ENCODE results near the gene ZNF526.
"Not testable (repeated sequence)": the region's sequence is repeated elsewhere in the genome, so short reads cannot be mapped to it uniquely, and the experiment has no call there.

ZNF526 gene

DNA sequence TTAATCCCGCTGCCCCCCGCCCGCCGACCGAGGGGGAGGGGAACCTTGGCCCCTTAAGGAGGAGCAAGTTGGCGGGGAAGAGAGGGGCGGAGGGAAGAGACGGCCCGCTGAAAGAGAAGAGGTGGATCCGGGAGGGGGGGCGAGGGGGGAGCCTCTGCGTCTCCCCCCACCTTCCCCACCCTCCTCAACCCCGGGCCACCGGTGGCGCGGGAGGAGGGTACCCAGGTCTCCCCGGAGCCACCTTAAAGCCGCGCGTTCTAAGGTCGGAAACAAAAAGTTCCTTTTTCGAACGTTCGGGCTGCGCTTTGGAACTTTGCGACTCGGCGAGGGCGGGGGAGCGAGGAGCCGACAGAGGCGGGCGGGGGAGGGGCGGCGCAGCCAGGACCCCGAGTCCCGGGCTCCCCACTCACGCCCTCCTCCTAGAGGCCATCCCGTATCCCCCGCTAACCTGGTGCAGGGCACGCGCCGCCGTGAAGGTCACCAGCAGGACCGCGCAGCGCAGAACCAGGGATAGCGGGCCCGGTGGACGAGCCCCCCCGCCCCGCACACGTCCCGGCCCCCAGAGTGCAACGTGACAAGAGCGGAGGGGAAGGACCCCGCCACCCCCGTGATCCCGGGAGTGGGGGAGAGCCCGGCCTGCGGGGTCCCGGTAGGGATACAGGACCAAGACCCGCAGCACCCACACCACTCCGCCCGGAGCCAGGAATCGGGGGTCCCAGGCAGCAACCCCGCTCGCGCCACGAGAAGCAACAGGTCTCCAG lies 34.2 kb downstream of the ZNF526 start:
- TF ChIP-seq, protein P1, sequence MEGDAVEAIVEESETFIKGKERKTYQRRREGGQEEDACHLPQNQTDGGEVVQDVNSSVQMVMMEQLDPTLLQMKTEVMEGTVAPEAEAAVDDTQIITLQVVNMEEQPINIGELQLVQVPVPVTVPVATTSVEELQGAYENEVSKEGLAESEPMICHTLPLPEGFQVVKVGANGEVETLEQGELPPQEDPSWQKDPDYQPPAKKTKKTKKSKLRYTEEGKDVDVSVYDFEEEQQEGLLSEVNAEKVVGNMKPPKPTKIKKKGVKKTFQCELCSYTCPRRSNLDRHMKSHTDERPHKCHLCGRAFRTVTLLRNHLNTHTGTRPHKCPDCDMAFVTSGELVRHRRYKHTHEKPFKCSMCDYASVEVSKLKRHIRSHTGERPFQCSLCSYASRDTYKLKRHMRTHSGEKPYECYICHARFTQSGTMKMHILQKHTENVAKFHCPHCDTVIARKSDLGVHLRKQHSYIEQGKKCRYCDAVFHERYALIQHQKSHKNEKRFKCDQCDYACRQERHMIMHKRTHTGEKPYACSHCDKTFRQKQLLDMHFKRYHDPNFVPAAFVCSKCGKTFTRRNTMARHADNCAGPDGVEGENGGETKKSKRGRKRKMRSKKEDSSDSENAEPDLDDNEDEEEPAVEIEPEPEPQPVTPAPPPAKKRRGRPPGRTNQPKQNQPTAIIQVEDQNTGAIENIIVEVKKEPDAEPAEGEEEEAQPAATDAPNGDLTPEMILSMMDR (IDR thresholded peaks at IDR 0.05; ENCODE audit: insufficient read depth, low read depth, low read length, missing control alignments), result no peak
- peak overlapping the region; percentile 94 for H3K4me3 ChIP-seq (ENCODE audit: low read length)
- peak; percentile 52 for DNase-seq (ENCODE audit: low read depth)

DNA sequence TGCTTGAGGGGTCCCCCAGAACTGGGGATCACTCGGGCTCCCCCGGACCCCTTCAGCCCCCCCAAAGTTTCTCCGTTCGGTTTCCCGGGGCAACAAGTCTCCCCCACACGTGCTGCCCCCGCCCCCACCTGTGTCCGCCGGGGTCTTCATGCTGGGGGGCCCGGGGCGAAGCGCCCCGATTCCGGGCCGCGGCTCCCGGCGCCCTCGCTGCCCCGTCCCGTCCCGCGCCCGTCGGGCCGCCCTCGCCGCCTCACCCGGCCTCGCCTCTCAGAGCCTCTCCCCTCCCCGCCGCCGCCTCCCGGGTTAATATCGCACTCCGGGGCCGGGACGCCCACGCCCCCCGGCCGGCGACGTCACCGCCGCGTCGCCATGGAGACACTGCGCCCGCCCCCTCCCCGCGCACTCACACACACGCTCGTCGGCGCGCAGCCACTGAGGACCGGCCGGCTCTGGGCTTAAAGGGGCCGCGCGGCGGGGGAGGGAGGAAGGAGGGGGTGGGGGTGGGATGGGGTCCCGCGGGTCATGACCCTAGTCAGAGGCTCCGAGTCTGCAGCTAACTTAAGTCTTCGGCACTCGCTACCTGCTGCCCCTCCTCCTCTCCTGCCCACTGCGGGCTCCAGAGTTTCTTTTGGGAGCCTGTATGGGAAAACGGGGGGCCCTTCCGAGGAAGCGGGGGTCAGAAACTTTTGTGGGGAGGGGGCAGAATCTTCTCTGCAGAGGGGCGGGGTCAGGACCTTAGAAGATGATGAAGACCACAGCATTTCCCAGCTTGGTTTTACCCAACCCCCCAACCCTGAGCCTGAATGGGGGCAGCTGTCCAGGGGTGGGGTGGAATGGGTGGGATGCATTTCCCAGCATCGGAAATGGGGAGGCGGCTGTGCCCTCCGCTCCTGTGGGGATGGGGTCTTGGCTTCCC lies 35.0 kb downstream of the ZNF526 start, which contains the start of gene ERF:
ERF (minus strand) TSS at position 279 of the 916 bp plus-strand sequence; CDS start at position 150, 129 bp downstream.
- DNase-seq (ENCODE audit: low read depth), result peak; percentile 95
- TF ChIP-seq, protein P1 (IDR thresholded peaks at IDR 0.05; ENCODE audit: insufficient read depth, low read depth, low read length, missing control alignments), result no peak
- peak within 1 kb of the TSS; percentile 94 for H3K4me3 ChIP-seq (ENCODE audit: low read length)

DNA sequence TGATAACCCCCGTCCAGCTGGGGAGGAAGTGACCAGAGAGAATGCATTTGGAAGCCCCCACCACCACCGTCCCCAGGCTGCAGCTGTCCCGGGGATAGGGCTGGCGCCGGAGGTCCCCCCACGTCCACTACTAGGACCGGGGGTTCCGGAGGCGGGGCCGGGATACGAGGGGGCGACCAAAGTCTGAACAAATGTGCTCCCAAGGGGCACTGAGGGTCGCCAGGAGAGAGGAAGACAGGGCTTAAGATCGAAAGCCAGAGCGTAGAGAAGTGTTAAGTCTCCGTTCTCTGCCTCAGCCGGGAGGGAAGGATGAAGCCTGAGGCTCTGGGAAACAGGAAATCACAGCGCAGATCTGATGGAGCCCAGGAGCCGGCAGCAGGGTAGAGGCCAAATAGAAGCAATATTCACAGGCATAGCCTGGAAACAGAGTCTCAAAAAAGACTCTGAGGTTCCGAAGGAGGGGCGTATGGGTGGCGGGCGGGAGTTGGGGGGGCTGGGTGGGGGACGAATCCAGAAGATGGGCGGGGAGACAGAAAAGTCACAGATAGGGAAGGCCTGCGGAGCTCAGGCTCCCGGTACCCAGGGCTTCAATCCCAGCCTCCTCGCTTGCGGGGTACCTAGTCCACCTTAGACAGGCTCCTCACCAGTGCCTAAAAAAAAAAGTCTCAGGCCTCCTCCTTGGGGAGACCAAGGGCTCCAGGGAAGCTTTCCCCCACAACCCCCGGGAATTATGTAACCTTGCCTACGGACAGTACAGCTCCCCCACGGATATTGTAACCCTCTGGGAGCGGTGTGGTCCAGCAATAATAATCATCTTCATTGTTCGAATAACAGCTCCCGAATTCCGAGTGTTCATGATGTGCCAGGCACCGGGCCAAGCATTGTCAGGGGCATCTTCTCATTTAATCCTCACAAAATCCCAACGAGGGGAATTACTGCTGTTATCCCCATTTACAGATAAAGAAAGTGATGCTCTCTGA lies 35.9 kb downstream of the ZNF526 start:
- TF ChIP-seq, protein P1 (IDR thresholded peaks at IDR 0.05; ENCODE audit: insufficient read depth, low read depth, low read length, missing control alignments), result no peak
- DNase-seq (ENCODE audit: low read depth), result peak; percentile 60
- H3K4me3 ChIP-seq (ENCODE audit: low read length), result peak overlapping the region; percentile 56

DNA sequence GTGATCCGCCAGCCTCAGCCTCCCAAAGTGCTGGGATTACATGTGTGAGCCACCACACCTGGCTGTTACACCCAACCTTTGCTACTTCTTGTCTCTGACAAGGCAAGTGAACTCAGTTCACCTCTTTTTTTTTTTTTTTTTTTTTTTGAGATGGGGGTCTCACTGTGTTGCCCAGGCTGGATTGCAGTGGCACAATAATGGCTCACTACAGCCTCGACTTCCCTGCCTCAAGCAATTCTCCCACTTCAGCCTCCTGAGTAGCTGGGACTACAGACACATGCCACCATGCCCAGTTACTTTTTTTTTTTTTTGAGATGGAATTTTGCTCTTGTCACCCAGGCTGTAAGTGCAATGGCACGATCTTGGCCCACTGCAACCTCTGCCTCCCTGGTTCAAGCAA lies 37.7 kb downstream of the ZNF526 start:
- DNase-seq (ENCODE audit: low read depth); H3K4me3 ChIP-seq (ENCODE audit: low read length): not testable (repeated sequence)

DNA sequence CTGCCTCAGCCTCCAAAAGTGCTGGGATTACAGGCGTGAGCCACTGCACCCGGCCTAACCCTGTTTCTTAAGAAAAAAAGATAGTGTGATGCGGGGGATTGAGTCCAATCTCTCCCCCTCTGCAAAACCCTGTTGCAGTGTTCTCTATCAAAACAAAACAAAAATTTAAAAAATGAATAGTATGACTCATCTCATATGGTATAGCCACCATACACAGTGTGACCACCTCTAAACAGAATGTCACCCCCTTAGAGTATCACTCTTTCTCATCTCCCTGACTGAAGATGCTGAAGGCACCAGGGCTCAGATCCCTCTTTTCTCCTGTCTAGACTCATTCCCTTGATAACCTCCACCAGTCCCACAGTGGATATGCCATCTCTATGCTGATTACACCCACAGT lies 41.7 kb downstream of the ZNF526 start:
- TF ChIP-seq, protein P1 (IDR thresholded peaks at IDR 0.05; ENCODE audit: insufficient read depth, low read depth, low read length, missing control alignments), result no peak
- no peak overlapping the region for H3K4me3 ChIP-seq (ENCODE audit: low read length)
- no peak for DNase-seq (ENCODE audit: low read depth)

DNA sequence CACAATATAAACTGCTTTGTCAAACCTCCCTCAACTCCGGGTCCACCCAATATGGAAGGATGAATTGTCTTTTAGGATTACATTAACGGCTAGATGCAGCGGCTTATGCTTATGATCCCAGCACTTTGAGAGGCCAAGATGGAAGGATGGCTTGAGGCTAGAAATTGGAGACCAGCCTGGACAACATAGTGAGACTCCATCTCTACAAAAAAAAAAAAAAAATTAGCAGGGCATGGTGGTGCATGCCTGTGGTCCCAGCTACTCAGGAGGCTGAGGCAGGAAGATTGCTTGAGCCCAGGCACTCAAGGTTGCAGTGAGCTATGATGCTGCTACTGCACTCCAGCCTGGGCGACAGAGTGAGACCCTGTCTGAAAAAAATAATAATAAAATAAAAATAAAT lies 46.0 kb downstream of the ZNF526 start:
- not testable (repeated sequence) for DNase-seq (ENCODE audit: low read depth); H3K4me3 ChIP-seq (ENCODE audit: low read length)

DNA sequence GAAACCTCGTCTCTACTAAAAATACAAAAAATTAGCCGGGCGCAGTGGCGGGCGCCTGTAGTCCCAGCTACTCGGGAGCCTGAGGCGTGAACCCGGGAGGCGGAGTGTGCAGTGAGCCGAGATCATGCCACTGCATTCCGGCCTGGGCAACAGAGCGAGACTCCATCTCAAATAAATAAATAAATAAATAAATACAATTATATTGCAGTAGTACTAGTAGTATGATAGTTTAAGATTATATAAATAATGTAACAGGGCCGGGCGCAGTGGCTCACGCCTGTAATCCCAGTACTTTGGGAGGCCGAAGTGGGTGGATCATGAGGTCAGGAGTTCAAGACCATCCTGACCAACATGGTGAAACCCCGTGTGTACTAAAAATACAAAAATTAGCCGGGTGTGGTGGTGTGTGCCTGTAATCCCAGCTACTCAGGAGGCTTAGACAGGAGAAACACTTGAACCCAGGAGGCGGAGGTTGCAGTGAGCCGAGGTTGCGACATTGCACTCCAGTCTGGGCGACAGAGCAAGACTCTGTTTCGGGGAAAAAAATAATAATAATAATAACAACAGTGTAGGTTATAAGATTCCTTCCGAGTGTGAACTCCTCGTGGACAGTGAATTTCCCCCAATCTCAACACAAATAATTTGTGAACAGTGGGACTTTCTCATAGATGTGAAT lies 47.0 kb downstream of the ZNF526 start:
- not testable (repeated sequence) for DNase-seq (ENCODE audit: low read depth); H3K4me3 ChIP-seq (ENCODE audit: low read length)
